Measurements from ENCODE around the gene OR52E2. TPM values are rescaled to one million over a fixed set of nuclear protein-coding genes. Genes with fewer than 3 reads are reported as not detected.

The OR52E2 gene
- total RNA-seq, 1 donor from 2014 or later: not detected

- Histone ChIP-seq H3K27ac (no peak overlapping the region), H3K4me3 (no peak overlapping the region), H2AFZ (replicated peaks) (no peak overlapping the region), H3K27me3 (no peaks in the 10 kb centered on the region), H3K4me2 (no peak overlapping the region), H3K4me1 (no peaks in the 10 kb centered on the region), H3K79me2 (ENCODE audit: low read depth) (no peaks in the 10 kb centered on the region), H3K36me3 (no peaks in the 10 kb centered on the region), H4K20me1 (ENCODE audit: low read depth) (no peaks in the 10 kb centered on the region), H3F3A (ENCODE audit: low read depth) (no peaks in the 10 kb centered on the region), H3K9me3 (ENCODE audit: low read depth) (no peaks in the 10 kb centered on the region), H3K9ac (no peak overlapping the region)
- Mint-ChIP-seq H3K27me3 (ENCODE audit: insufficient read depth, low read depth) (no peaks in the 10 kb centered on the region), H3K4me3 (no peak overlapping the region), H3K4me1 (no peaks in the 10 kb centered on the region), H3K9me3 (no peaks in the 10 kb centered on the region), H3K36me3 (no peaks in the 10 kb centered on the region), H3K27ac (no peak overlapping the region)
- TF ChIP-seq CTCF (IDR thresholded peaks at IDR 0.05): no peak
- TF ChIP-seq EZH2phosphoT487 (IDR thresholded peaks at IDR 0.05): no peak
- no peak for TF ChIP-seq EZH2 (IDR thresholded peaks at IDR 0.05)
- DNase-seq (ENCODE audit: low spot score): no peak
Observed at GRCh38 chr11:5037926-5038325, 21.5 kb downstream of the OR52E2 start.

GRCh38 chr11:5036669-5037068 is 22.8 kb downstream of the OR52E2 start:
- no peaks in the 10 kb centered on the region for H3F3A ChIP-seq (ENCODE audit: low read depth)
- Mint-ChIP-seq H3K4me3 (no peak overlapping the region), H3K4me1 (no peaks in the 10 kb centered on the region), H3K27ac (no peak overlapping the region), H3K27me3 (ENCODE audit: insufficient read depth, low read depth) (no peaks in the 10 kb centered on the region), H3K36me3 (no peaks in the 10 kb centered on the region), H3K9me3 (no peaks in the 10 kb centered on the region)
- no peaks in the 10 kb centered on the region for H3K36me3 ChIP-seq
- no peak overlapping the region for H3K9ac ChIP-seq
- H2AFZ ChIP-seq (replicated peaks): no peak overlapping the region
- no peaks in the 10 kb centered on the region for H4K20me1 ChIP-seq (ENCODE audit: low read depth)
- no peaks in the 10 kb centered on the region for H3K79me2 ChIP-seq (ENCODE audit: low read depth)
- no peak overlapping the region for H3K4me2 ChIP-seq
- no peak overlapping the region for H3K4me3 ChIP-seq
- H3K27ac ChIP-seq: no peak overlapping the region
- TF ChIP-seq EZH2phosphoT487 (IDR thresholded peaks at IDR 0.05) (no peak), EZH2 (IDR thresholded peaks at IDR 0.05) (no peak), CTCF (IDR thresholded peaks at IDR 0.05) (no peak)
- no peaks in the 10 kb centered on the region for H3K9me3 ChIP-seq (ENCODE audit: low read depth)
- no peaks in the 10 kb centered on the region for H3K27me3 ChIP-seq
- DNase-seq (ENCODE audit: low spot score): no peak
- no peaks in the 10 kb centered on the region for H3K4me1 ChIP-seq

- no peaks in the 10 kb centered on the region for H3K36me3 Mint-ChIP-seq
- no peaks in the 10 kb centered on the region for H3K4me1 Mint-ChIP-seq
Observed at GRCh38 chr11:5021996-5022395, 37.4 kb downstream of the OR52E2 start.

More at GRCh38 chr11:5021996-5022395, 37.4 kb downstream of the OR52E2 start:
- Histone ChIP-seq H3K9ac (no peak overlapping the region), H3K27ac (no peak overlapping the region), H3K36me3 (no peaks in the 10 kb centered on the region), H2AFZ (replicated peaks) (no peak overlapping the region), H3K4me1 (no peaks in the 10 kb centered on the region), H4K20me1 (ENCODE audit: low read depth) (no peaks in the 10 kb centered on the region), H3K4me2 (no peak overlapping the region), H3K9me3 (ENCODE audit: low read depth) (no peaks in the 10 kb centered on the region), H3K79me2 (ENCODE audit: low read depth) (no peaks in the 10 kb centered on the region), H3F3A (ENCODE audit: low read depth) (no peaks in the 10 kb centered on the region), H3K4me3 (no peak overlapping the region), H3K27me3 (no peaks in the 10 kb centered on the region)
- Mint-ChIP-seq H3K4me3 (no peak overlapping the region), H3K27ac (no peak overlapping the region), H3K27me3 (ENCODE audit: insufficient read depth, low read depth) (no peaks in the 10 kb centered on the region), H3K9me3 (peaks cover 6% of the 10 kb centered on the region)
- TF ChIP-seq CTCF (IDR thresholded peaks at IDR 0.05): no peak
- no peak for TF ChIP-seq EZH2phosphoT487 (IDR thresholded peaks at IDR 0.05)
- no peak for TF ChIP-seq EZH2 (IDR thresholded peaks at IDR 0.05)
- no peak for DNase-seq (ENCODE audit: low spot score)
